Stimulated activated CD4-positive, alpha-beta T cell treated with anti-CD3 and anti-CD28 coated beads, Interleukin-15, amount 100 ng/mL, for 1 hour (primary cell): ENCODE measurements around the gene OR10G8.

ENCODE experiments used
- DNase-seq, 2 donors: peaks; one replicate each; pipeline ENCODE4 v3.0.0-alpha.2; 2020; ENCODE audit warnings: low read depth in 1 of 2, low spot score in 1 of 2

Gene OR10G8

DNA sequence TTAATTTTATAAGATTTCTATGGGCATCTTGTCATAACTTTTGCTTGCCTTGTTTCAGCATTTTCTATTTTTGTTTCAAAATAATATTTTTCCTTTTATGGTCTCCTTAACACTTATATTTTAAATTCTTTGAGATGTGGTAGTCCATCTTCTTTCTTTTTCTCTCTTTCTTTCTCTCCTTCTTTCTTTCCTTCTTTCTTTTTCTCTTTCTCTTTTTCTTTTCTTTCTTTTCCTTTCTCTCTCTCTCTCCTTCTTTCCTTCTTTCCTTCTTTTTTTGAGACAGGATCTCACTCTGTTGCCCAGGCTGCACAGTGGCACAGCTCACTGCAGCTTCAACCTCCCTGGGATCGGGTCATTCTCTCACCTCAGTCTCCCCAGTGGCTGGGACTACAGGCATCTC, 50.7 kb downstream of the OR10G8 start:
- DNase-seq, result no peak

DNA sequence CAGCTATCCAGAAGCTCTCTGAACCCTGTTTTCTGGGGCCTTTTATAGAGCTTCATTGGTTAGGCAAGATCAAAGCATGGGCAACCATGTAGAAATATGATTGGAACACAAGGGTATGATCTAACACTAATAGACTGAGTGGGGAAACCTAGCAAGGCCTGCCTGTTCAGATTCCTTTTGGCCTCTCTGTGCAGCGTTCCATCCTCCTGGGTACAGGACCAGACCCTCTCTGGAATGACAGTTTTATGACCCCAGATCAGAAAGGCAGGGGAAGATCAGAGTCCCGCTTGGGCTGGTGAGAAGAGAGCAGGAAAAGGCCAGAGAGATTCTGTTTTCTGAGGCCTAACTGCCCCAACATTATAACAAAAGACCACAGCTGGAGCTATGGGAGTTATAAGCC, 52.0 kb downstream of the OR10G8 start:
- no peak for DNase-seq

DNA sequence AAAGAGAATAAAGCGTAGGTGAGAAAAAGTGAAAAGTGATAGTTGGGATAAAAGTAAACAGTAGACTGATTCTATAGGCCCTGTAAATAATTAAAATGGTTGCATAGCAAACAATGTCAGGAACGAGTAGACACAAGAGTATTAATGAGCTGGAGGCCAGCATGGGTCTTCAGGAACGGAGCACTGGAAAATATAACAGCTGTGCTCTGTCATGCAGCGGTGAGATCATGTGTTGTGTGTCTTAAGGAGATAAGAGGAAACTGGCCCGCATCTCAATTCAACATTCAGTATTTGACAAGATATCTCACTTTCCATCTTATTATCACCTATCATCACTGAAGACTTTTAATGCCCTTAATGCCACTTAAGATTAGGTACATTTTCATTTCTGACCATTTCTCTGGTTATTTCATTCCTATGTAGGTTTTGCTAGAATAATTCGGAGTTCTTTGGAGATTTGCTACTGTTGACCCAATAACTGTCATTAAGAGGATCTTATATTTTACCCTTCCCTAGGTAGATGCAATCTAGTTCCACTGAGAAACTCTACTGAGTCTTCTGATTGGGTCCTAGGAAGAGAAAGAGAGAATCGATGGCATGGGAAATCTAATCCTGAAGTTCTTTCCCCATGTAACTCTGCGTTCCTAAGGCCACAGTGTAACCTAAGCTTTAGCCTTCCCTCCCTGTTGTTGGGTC, 53.2 kb downstream of the OR10G8 start:
- no peak for DNase-seq
